ENCODE measurements around the gene TSPAN11.

The TSPAN11 gene

GRCh38 chr12:30884799-30885198, 41.7 kb upstream of the TSPAN11 start:
- Histone ChIP-seq H3K79me2 (ENCODE audit: insufficient read depth, low read length) (no peaks in the 10 kb centered on the region), H2AFZ (ENCODE audit: low read length) (no peak overlapping the region), H3K9ac (ENCODE audit: low read depth, low read length, poor library complexity, severe bottlenecking) (no peak overlapping the region), H3K4me2 (ENCODE audit: low read depth, low read length, poor library complexity, severe bottlenecking) (no peak overlapping the region), H3K9me3 (ENCODE audit: insufficient read depth, low read depth, low read length) (peaks cover 4% of the 10 kb centered on the region; the same call in 1 of the 2 replicates), H3K4me3 (ENCODE audit: low read length, poor library complexity, severe bottlenecking) (no peak overlapping the region), H3K9me2 (replicated peaks; ENCODE audit: low read depth, low read length) (no peaks in the 10 kb centered on the region), H3K36me3 (ENCODE audit: insufficient read depth, low read length) (no peaks in the 10 kb centered on the region), H4K20me1 (ENCODE audit: insufficient read depth, low read length, poor library complexity, severe bottlenecking) (no peaks in the 10 kb centered on the region), H3K27me3 (ENCODE audit: insufficient read depth, low read length, poor library complexity, severe bottlenecking) (no peaks in the 10 kb centered on the region), H3K4me1 (ENCODE audit: insufficient read depth, low read length, poor library complexity, severe bottlenecking) (no peaks in the 10 kb centered on the region), H3F3A (ENCODE audit: low read depth) (no peaks in the 10 kb centered on the region)
- TF ChIP-seq CTCF (conservative IDR thresholded peaks at IDR 0.05; ENCODE audit: low read length) (no peak), EZH2phosphoT487 (IDR thresholded peaks at IDR 0.05; ENCODE audit: borderline replicate concordance) (no peak)

GRCh38 chr12:30885321-30885720, 41.2 kb upstream of the TSPAN11 start:
- Histone ChIP-seq H4K20me1 (ENCODE audit: insufficient read depth, low read length, poor library complexity, severe bottlenecking) (no peaks in the 10 kb centered on the region), H3F3A (ENCODE audit: low read depth) (no peaks in the 10 kb centered on the region), H3K36me3 (ENCODE audit: insufficient read depth, low read length) (no peaks in the 10 kb centered on the region), H3K4me3 (ENCODE audit: low read length, poor library complexity, severe bottlenecking) (no peak overlapping the region), H3K4me1 (ENCODE audit: insufficient read depth, low read length, poor library complexity, severe bottlenecking) (no peaks in the 10 kb centered on the region), H3K9me2 (replicated peaks; ENCODE audit: low read depth, low read length) (no peaks in the 10 kb centered on the region), H3K79me2 (ENCODE audit: insufficient read depth, low read length) (no peaks in the 10 kb centered on the region), H3K9me3 (ENCODE audit: insufficient read depth, low read depth, low read length) (peaks cover 4% of the 10 kb centered on the region; the same call in 1 of the 2 replicates), H2AFZ (ENCODE audit: low read length) (no peak overlapping the region), H3K9ac (ENCODE audit: low read depth, low read length, poor library complexity, severe bottlenecking) (no peak overlapping the region), H3K27me3 (ENCODE audit: insufficient read depth, low read length, poor library complexity, severe bottlenecking) (no peaks in the 10 kb centered on the region), H3K4me2 (ENCODE audit: low read depth, low read length, poor library complexity, severe bottlenecking) (no peak overlapping the region)
- TF ChIP-seq CTCF (conservative IDR thresholded peaks at IDR 0.05; ENCODE audit: low read length) (no peak), EZH2phosphoT487 (IDR thresholded peaks at IDR 0.05; ENCODE audit: borderline replicate concordance) (no peak)

- Histone ChIP-seq H3K4me1 (ENCODE audit: insufficient read depth, low read length, poor library complexity, severe bottlenecking) (no peaks in the 10 kb centered on the region), H3K27me3 (ENCODE audit: insufficient read depth, low read length, poor library complexity, severe bottlenecking) (no peaks in the 10 kb centered on the region), H3F3A (ENCODE audit: low read depth) (no peaks in the 10 kb centered on the region), H3K79me2 (ENCODE audit: insufficient read depth, low read length) (no peaks in the 10 kb centered on the region), H3K9ac (ENCODE audit: low read depth, low read length, poor library complexity, severe bottlenecking) (no peak overlapping the region), H3K4me3 (ENCODE audit: low read length, poor library complexity, severe bottlenecking) (no peak overlapping the region), H2AFZ (ENCODE audit: low read length) (no peak overlapping the region), H3K36me3 (ENCODE audit: insufficient read depth, low read length) (no peaks in the 10 kb centered on the region), H3K9me2 (replicated peaks; ENCODE audit: low read depth, low read length) (no peaks in the 10 kb centered on the region), H3K9me3 (ENCODE audit: insufficient read depth, low read depth, low read length) (peaks cover 4% of the 10 kb centered on the region; the same call in 1 of the 2 replicates), H4K20me1 (ENCODE audit: insufficient read depth, low read length, poor library complexity, severe bottlenecking) (no peaks in the 10 kb centered on the region), H3K4me2 (ENCODE audit: low read depth, low read length, poor library complexity, severe bottlenecking) (no peak overlapping the region)
- TF ChIP-seq EZH2phosphoT487 (IDR thresholded peaks at IDR 0.05; ENCODE audit: borderline replicate concordance) (no peak), CTCF (conservative IDR thresholded peaks at IDR 0.05; ENCODE audit: low read length) (no peak)
Observed at GRCh38 chr12:30887226-30887625, 39.3 kb upstream of the TSPAN11 start.
